Kidney (tissue), 14 donors: ENCODE measurements around the gene KCNQ1. TPM values are rescaled to one million over a fixed set of nuclear protein-coding genes. Genes with fewer than 3 reads are reported as not detected.

Source experiments
- DNase-seq, 5 donors: peaks; one replicate each; pipeline ENCODE4 v3.0.0-alpha.2; 2013 to 2020
- FAIRE-seq: peaks from 2 replicates; lab custom pipeline; 2012; peaks lifted over from hg19 to GRCh38; lab: Jason Lieb, UNC
- H3K27ac ChIP-seq, 2 donors: one replicate each; pipeline ENCODE4 v1.7.0; 2013; ENCODE audit warnings: low read depth in 2 of 2, low read length in 2 of 2, inconsistent platforms in 1 of 2
- H3K27me3 ChIP-seq: one replicate; pipeline ENCODE4 v1.7.1; 2013; ENCODE audit warnings: low read length, inconsistent platforms; ENCODE audit not compliant: control insufficient read depth, insufficient read depth
- H3K36me3 ChIP-seq, 3 donors: one replicate each; pipeline versions ENCODE4 v1.7.0 to v1.7.1; 2013; ENCODE audit warnings: low read length in 3 of 3, control low read depth in 1 of 3, inconsistent platforms in 1 of 3; ENCODE audit not compliant: insufficient read depth in 3 of 3, control insufficient read depth in 2 of 3
- H3K4me1 ChIP-seq, 3 donors: one replicate each; pipeline versions ENCODE4 v1.7.0 to v1.7.1; 2013; ENCODE audit warnings: low read length in 3 of 3, inconsistent platforms in 1 of 3, low read depth in 1 of 3; ENCODE audit not compliant: control insufficient read depth in 2 of 3, insufficient read depth in 2 of 3
- H3K4me3 ChIP-seq, 3 donors: one replicate each; pipeline versions ENCODE4 v1.7.0 to v1.8.1; 2013; ENCODE audit warnings: low read length in 3 of 3, control low read depth in 1 of 3, inconsistent platforms in 1 of 3
- H3K9ac ChIP-seq, 3 donors: one replicate each; pipeline versions ENCODE4 v1.7.0 to v1.7.1; 2013; ENCODE audit warnings: low read length in 3 of 3, control low read depth in 1 of 3, inconsistent platforms in 1 of 3
- H3K9me3 ChIP-seq, 3 donors: one replicate each; pipeline versions ENCODE4 v1.7.0 to v1.7.1; 2013; ENCODE audit warnings: low read length in 3 of 3, control low read depth in 1 of 3, inconsistent platforms in 1 of 3; ENCODE audit not compliant: control insufficient read depth in 2 of 3, insufficient read depth in 1 of 3
- intact Hi-C: fragments of 100-400 bp; cut with DNase I; formaldehyde crosslinking; loops from one replicate; pipeline ENCODE4 v1.11.1; 2022
- polyA plus RNA-seq: library from polyadenylated mRNA; stranded (reverse); fragments of 350-450 nt; fragmentation: Illumina TruSeq; extraction: RNeasy Lipid Tissue Mini Kit (QIAGEN cat#74804); gene quantifications from one replicate; pipeline ENCODE4 v1.2.3, GENCODE V29; 2014; ENCODE audit warnings: low read depth, low replicate concordance; ENCODE audit not compliant: insufficient read depth
- total RNA-seq: library from RNA; stranded (reverse); fragmentation: NEBNext Ultra II Directional; extraction: Animal tissue kit (Norgen Biotek cat#: 25700); gene quantifications from one replicate; pipeline ENCODE4 v1.2.1, GENCODE V29; 2021
- TF ChIP-seq, protein P1 (sequence below): IDR thresholded peaks from 3 replicates; pipeline ENCODE4 v1.5.1; 2012; ENCODE audit warnings: mild to moderate bottlenecking, moderate library complexity, borderline replicate concordance; ENCODE audit not compliant: insufficient read depth; ENCODE audit errors: extremely low read depth
- donor health status: control.
- donor health status: control.
- donor health status: control.
- donor health status: control.
- donor health status: control.
- donor health status: DM: yes; HTN: yes; CAD: no.
- donor health status: Normal renal cell carcinoma (clear cell type).

Gene KCNQ1
- total and polyA plus RNA-seq, 2 donors from 2014 or later, result 45.5 to 49.4 TPM

GRCh38 chr11:2673250-2673610 lies 228.4 kb downstream of the KCNQ1 start:
- Histone ChIP-seq H3K4me3 (no peak overlapping the region), H3K9ac (no peak overlapping the region), H3K27ac (no peak overlapping the region), H3K4me1 (peaks cover 0 to 11% (median 5%) of the 10 kb centered on the region in 3 donors), H3K9me3 (no peaks in the 10 kb centered on the region), H3K27me3 (no peaks in the 10 kb centered on the region), H3K36me3 (peaks cover 0 to 5% (median 2%) of the 10 kb centered on the region in 3 donors)
- no peak for DNase-seq
- intact Hi-C loops, result no loop called here
- no peak for FAIRE-seq
- TF ChIP-seq, protein P1, sequence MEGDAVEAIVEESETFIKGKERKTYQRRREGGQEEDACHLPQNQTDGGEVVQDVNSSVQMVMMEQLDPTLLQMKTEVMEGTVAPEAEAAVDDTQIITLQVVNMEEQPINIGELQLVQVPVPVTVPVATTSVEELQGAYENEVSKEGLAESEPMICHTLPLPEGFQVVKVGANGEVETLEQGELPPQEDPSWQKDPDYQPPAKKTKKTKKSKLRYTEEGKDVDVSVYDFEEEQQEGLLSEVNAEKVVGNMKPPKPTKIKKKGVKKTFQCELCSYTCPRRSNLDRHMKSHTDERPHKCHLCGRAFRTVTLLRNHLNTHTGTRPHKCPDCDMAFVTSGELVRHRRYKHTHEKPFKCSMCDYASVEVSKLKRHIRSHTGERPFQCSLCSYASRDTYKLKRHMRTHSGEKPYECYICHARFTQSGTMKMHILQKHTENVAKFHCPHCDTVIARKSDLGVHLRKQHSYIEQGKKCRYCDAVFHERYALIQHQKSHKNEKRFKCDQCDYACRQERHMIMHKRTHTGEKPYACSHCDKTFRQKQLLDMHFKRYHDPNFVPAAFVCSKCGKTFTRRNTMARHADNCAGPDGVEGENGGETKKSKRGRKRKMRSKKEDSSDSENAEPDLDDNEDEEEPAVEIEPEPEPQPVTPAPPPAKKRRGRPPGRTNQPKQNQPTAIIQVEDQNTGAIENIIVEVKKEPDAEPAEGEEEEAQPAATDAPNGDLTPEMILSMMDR, result no peak

- no peak overlapping the region for H3K9ac ChIP-seq
- FAIRE-seq (no peak), DNase-seq (peak in 2 of 5 donors; percentile 32 to 62)
- H3K27ac ChIP-seq, result no peak overlapping the region
- peaks cover 0 to 11% (median 5%) of the 10 kb centered on the region in 3 donors for H3K4me1 ChIP-seq
- no peaks in the 10 kb centered on the region for H3K27me3 ChIP-seq
- peaks cover 0 to 5% (median 2%) of the 10 kb centered on the region in 3 donors for H3K36me3 ChIP-seq
- intact Hi-C loops, result no loop called here
- no peak overlapping the region for H3K4me3 ChIP-seq
- TF ChIP-seq, protein P1, result no peak
- no peaks in the 10 kb centered on the region for H3K9me3 ChIP-seq
Measured at GRCh38 chr11:2673871-2674471, 229.2 kb downstream of the KCNQ1 start.

DNA sequence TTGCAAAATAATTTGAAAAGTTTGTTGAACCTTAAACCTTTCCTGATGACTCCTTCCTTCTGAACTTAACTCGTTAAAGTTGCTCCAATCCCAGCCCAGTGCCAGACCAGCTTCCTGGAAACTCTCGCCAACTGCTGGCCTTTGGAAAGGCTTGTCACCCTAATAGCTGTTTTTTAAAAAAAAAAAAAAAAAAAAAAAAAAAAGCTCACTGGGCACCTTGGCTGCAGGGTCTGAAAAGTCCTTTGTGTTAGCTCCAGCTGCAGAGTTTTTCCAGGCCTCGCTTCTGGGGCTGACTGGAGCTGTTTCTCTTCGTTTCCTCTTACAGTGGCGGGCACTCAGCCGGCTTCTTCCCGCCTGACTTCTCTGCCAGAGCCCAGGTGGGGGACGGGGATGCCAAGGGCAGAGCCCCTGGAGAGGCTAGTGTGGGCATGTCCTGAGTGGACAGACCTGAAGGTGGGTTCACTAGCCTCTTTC lies 229.9 kb downstream of the KCNQ1 start:
- H3K4me1 ChIP-seq, result peaks cover 0 to 11% (median 0%) of the 10 kb centered on the region in 3 donors
- no peaks in the 10 kb centered on the region for H3K9me3 ChIP-seq
- no peak overlapping the region for H3K4me3 ChIP-seq
- intact Hi-C loops, result no loop called here
- no peaks in the 10 kb centered on the region for H3K27me3 ChIP-seq
- no peak overlapping the region for H3K9ac ChIP-seq
- H3K27ac ChIP-seq, result no peak overlapping the region
- DNase-seq (peak; percentile 44 to 61 (median 55)), FAIRE-seq (no peak)
- TF ChIP-seq, protein P1, result no peak
- H3K36me3 ChIP-seq, result peaks cover 0 to 2% (median 0%) of the 10 kb centered on the region in 3 donors
